Urothelium cell line (cell line): ENCODE results near the gene EXOC6B.

ENCODE experiments used
- DNase-seq: peaks from one replicate; pipeline ENCODE4 v3.0.0; 2011; ENCODE audit warnings: low spot score, mixed read lengths
- FAIRE-seq: peaks from 2 replicates; lab custom pipeline; 2011; peaks lifted over from hg19 to GRCh38; lab: Jason Lieb, UNC

Gene EXOC6B

GRCh38 chr2:72237549-72237948 lies 588.3 kb downstream of the EXOC6B start:
- no peak for FAIRE-seq
- DNase-seq, result no peak

- peak; percentile 64 for DNase-seq
Measured at GRCh38 chr2:72236445-72237067, 589.3 kb downstream of the EXOC6B start.

GRCh38 chr2:72235497-72236415 lies 590.1 kb downstream of the EXOC6B start:
- DNase-seq (no peak), FAIRE-seq (no peak)

More at GRCh38 chr2:72236445-72237067, 589.3 kb downstream of the EXOC6B start:
- peak; percentile 56 for FAIRE-seq

GRCh38 chr2:72233211-72233610 lies 592.6 kb downstream of the EXOC6B start:
- DNase-seq, result no peak
- no peak for FAIRE-seq

GRCh38 chr2:72222829-72223564 lies 602.8 kb downstream of the EXOC6B start:
- FAIRE-seq, result no peak
- no peak for DNase-seq

GRCh38 chr2:72220170-72220569 lies 605.7 kb downstream of the EXOC6B start:
- DNase-seq (peak; percentile 32), FAIRE-seq (no peak)

- FAIRE-seq, result no peak
Measured at GRCh38 chr2:72214429-72215143, 611.2 kb downstream of the EXOC6B start.

GRCh38 chr2:72212486-72212855 lies 613.4 kb downstream of the EXOC6B start:
- no peak for FAIRE-seq
- no peak for DNase-seq

More at GRCh38 chr2:72214429-72215143, 611.2 kb downstream of the EXOC6B start:
- no peak for DNase-seq

- no peak for FAIRE-seq
Measured at GRCh38 chr2:72211777-72212485, 613.9 kb downstream of the EXOC6B start.

GRCh38 chr2:72211350-72211749 lies 614.5 kb downstream of the EXOC6B start:
- DNase-seq, result no peak
- no peak for FAIRE-seq

More at GRCh38 chr2:72211777-72212485, 613.9 kb downstream of the EXOC6B start:
- no peak for DNase-seq

GRCh38 chr2:72210470-72210869 lies 615.4 kb downstream of the EXOC6B start:
- FAIRE-seq (no peak), DNase-seq (peak; percentile 30)

GRCh38 chr2:72208225-72208624 lies 617.6 kb downstream of the EXOC6B start:
- DNase-seq, result no peak
- FAIRE-seq, result no peak

GRCh38 chr2:72207334-72207733 lies 618.5 kb downstream of the EXOC6B start:
- FAIRE-seq (no peak), DNase-seq (no peak)

- no peak for DNase-seq
- FAIRE-seq, result no peak
Measured at GRCh38 chr2:72205504-72205881, 620.3 kb downstream of the EXOC6B start.

GRCh38 chr2:72204786-72205503 lies 620.9 kb downstream of the EXOC6B start:
- FAIRE-seq (no peak), DNase-seq (no peak)

- DNase-seq, result no peak
- FAIRE-seq, result no peak
Measured at GRCh38 chr2:72204156-72204785, 621.6 kb downstream of the EXOC6B start.

- DNase-seq (no peak), FAIRE-seq (no peak)
Measured at GRCh38 chr2:72198532-72199241, 627.1 kb downstream of the EXOC6B start.

GRCh38 chr2:72193723-72194122 lies 632.1 kb downstream of the EXOC6B start:
- DNase-seq (no peak), FAIRE-seq (no peak)
